HG03575 (cell line): Measurements from ENCODE around the gene RAB28.
A peak's percentile ranks its signal among the peaks of the same experiment; 100 is the strongest.

Source experiments
- ATAC-seq: cut with Tn5 transposase; IDR thresholded peaks from one replicate; pipeline ENCODE4 v1.9.1; 2021; ENCODE audit not compliant: unreplicated experiment, insufficient number of reproducible peaks, low FRiP score; ENCODE audit errors: extremely low read depth

RAB28 gene

GRCh38 chr4:13484122-13484748, at the start of gene RAB28:
TSS of gene RAB28 (minus strand) at chr4:13484340.
- ATAC-seq = peak; percentile 78

GRCh38 chr4:13531625-13531998, 47.5 kb upstream of the RAB28 start:
- ATAC-seq = no peak

GRCh38 chr4:13530823-13531624, 46.9 kb upstream of the RAB28 start:
- no peak for ATAC-seq

GRCh38 chr4:13529128-13529919, 45.2 kb upstream of the RAB28 start:
- no peak for ATAC-seq

GRCh38 chr4:13528821-13529127, 44.6 kb upstream of the RAB28 start:
- no peak for ATAC-seq

GRCh38 chr4:13527981-13528820, 44.1 kb upstream of the RAB28 start:
- ATAC-seq = peak; percentile 69

- no peak for ATAC-seq
Observed at GRCh38 chr4:13527192-13527980, 43.2 kb upstream of the RAB28 start.

- no peak for ATAC-seq
Observed at GRCh38 chr4:13526658-13527057, 42.5 kb upstream of the RAB28 start.

- ATAC-seq = no peak
Observed at GRCh38 chr4:13525606-13526281, 41.6 kb upstream of the RAB28 start.

- no peak for ATAC-seq
Observed at GRCh38 chr4:13524504-13525243, 40.5 kb upstream of the RAB28 start.

- no peak for ATAC-seq
Observed at GRCh38 chr4:13523591-13524503, 39.7 kb upstream of the RAB28 start.

- ATAC-seq = no peak
Observed at GRCh38 chr4:13523105-13523477, 39.0 kb upstream of the RAB28 start.

- no peak for ATAC-seq
Observed at GRCh38 chr4:13522282-13523104, 38.4 kb upstream of the RAB28 start.

GRCh38 chr4:13521047-13521446, 36.9 kb upstream of the RAB28 start:
- ATAC-seq = no peak

GRCh38 chr4:13516315-13516860, 32.2 kb upstream of the RAB28 start:
- no peak for ATAC-seq
